ENCODE results near the gene CYTL1. TPM values are rescaled to one million over a fixed set of nuclear protein-coding genes. Genes with fewer than 3 reads are reported as not detected.

The CYTL1 gene
- total and polyA plus RNA-seq, 11 donors: 0.78 to 2.5 (median 0.93) TPM; not detected in 8

DNA sequence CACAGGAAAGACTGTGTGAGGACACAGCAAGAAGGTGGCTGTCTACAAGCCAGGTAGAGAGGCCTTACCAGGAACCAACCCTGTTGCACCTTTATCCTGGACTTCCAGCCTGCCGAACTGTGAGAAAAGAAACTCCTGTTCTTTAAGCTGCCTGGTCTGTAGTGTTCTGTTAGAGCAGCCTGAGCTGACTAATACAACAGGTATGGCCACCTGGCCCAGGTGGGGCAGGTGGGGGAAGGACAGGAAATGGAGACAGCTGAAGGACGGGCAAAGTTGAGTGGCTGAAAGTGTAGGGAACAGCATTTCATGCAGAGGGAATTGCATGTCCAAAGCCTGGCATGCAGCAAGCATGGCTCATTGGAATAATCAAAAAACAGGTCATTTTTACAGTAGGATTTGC is 35.1 kb downstream of the CYTL1 start:
- no peak for ATAC-seq
- DNase-seq: no peak
- no peak overlapping the region for H3K4me3 ChIP-seq
- 70 to 76% (median 73%) methylated on average over 2 of the region's 2 CpGs for WGBS, 4 donors
- no peaks in the 10 kb centered on the region for H3K9me3 ChIP-seq
- no peak for TF ChIP-seq POLR2A (IDR thresholded peaks at IDR 0.05)
- TF ChIP-seq CTCF (IDR thresholded peaks at IDR 0.05): no peak
- H3K27ac ChIP-seq: no peak overlapping the region
- H3K27me3 ChIP-seq: peaks cover 0 to 3% (median 0%) of the 10 kb centered on the region in 9 donors
- H3K4me1 ChIP-seq: no peaks in the 10 kb centered on the region
- intact Hi-C loops (cut with DNase I): loop anchor here in 1 of 10 donors (10.0 kb wide), 1 partner anchor 499 kb away; no protein-coding TSS in a partner anchor
- H3K36me3 ChIP-seq: no peaks in the 10 kb centered on the region

DNA sequence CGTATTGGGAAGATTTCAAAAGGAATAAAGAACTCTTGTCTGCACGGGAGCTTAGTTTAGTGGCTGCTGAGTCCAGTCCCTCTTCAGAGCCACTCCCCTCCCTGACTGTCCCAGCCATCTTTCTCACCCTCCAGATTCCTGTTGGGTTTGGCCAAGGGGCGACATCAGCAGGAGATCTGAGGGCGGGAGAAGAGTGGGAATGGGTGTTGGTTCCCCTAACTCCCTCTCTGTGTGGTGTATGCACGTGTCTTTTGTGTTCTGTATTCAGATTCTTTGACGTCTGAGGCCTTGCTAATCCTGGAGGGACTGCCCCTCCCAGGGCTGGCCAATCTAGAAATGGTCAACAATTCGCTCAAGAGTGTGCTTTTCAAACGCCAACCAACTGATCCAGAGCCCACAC is 37.4 kb downstream of the CYTL1 start:
- intact Hi-C loops (cut with DNase I): loop anchor here in 1 of 10 donors (10.0 kb wide), 1 partner anchor 497 kb away; no protein-coding TSS in a partner anchor
- 57 to 63% (median 62%) methylated on average over 8 of the region's 8 CpGs for WGBS, 4 donors
- H3K36me3 ChIP-seq: no peaks in the 10 kb centered on the region
- H3K4me3 ChIP-seq: no peak overlapping the region
- peaks cover 0 to 2% (median 0%) of the 10 kb centered on the region in 9 donors for H3K27me3 ChIP-seq
- DNase-seq (no peak), ATAC-seq (peak in 1 of 4 donors; percentile 37)
- TF ChIP-seq CTCF (IDR thresholded peaks at IDR 0.05): no peak
- TF ChIP-seq POLR2A (IDR thresholded peaks at IDR 0.05): no peak
- H3K4me1 ChIP-seq: no peaks in the 10 kb centered on the region
- H3K9me3 ChIP-seq: no peaks in the 10 kb centered on the region
- H3K27ac ChIP-seq: no peak overlapping the region

DNA sequence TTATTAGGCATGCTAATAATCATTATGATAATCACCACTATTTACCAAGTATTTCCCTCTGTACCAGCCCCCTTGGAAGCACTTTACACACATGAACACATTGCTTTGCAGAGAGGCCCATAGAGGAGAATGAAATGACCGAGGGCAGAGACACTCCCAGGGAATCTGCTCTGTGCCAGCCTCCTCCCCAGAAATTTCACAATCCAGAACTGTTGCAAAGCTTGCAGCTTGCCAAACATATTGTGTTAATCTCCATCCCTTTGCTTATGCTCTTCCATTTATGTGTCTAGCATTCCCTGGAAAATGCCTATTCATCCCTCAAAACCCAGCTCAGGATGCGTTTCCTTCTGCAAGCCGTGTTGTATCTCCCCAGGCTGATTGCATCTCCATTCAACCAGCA is 37.8 kb downstream of the CYTL1 start:
- Histone ChIP-seq H3K27ac (no peak overlapping the region), H3K4me1 (no peaks in the 10 kb centered on the region), H3K36me3 (no peaks in the 10 kb centered on the region), H3K4me3 (no peak overlapping the region), H3K9me3 (no peaks in the 10 kb centered on the region), H3K27me3 (no peaks in the 10 kb centered on the region)
- DNase-seq (no peak), ATAC-seq (peak in 2 of 4 donors; percentile 43 to 69)
- WGBS, 4 donors: 63 to 88% (median 82%) methylated on average over 3 of the region's 3 CpGs
- intact Hi-C loops (cut with DNase I): loop anchor here in 1 of 10 donors (10.0 kb wide), 1 partner anchor 497 kb away; no protein-coding TSS in a partner anchor
- TF ChIP-seq CTCF (IDR thresholded peaks at IDR 0.05) (no peak), POLR2A (IDR thresholded peaks at IDR 0.05) (no peak)

GRCh38 chr4:4980621-4981230 is 38.5 kb downstream of the CYTL1 start:
- Histone ChIP-seq H3K9me3 (peaks cover 0 to 2% (median 0%) of the 10 kb centered on the region in 12 donors), H3K27me3 (no peaks in the 10 kb centered on the region), H3K4me1 (no peaks in the 10 kb centered on the region), H3K4me3 (no peak overlapping the region), H3K36me3 (no peaks in the 10 kb centered on the region), H3K27ac (no peak overlapping the region)
- WGBS, 4 donors: 61 to 69% (median 64%) methylated on average over 12 of the region's 12 CpGs
- intact Hi-C loops (cut with DNase I): loop anchor here in 1 of 10 donors (10.0 kb wide), 1 partner anchor 496 kb away; no protein-coding TSS in a partner anchor
- ATAC-seq: peak in 1 of 4 donors; percentile 40
- DNase-seq: no peak
- TF ChIP-seq POLR2A (IDR thresholded peaks at IDR 0.05) (no peak), CTCF (IDR thresholded peaks at IDR 0.05) (no peak)

Data from heart left ventricle (tissue), 16 donors.